Measurements from ENCODE around the gene VKORC1.

VKORC1 gene

DNA sequence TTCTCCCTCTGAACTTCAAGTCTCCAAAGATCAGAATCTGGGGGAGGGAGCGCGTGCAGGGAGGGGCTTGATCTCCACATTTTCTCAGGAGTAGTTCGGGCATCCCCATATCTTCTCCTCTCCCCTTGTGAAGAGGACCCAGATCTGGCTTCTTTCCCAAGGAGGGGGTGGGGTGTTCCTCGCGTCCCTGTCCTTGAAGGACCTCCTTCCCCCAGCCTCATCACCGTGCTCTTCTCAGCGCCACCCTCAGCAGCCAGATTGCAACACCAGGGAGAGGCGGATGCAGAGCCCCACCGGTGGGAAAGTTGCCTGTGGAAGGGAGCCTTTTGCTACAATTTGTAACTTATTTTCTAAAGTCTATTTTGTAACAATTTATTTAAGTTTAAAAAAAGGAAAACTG is 11.5 kb downstream of the VKORC1 start:
- Histone ChIP-seq H3K27me3 (ENCODE audit: control insufficient read depth in 1 of 2, insufficient read depth in 2 of 2, low read length in 2 of 2) (no peaks in the 10 kb centered on the region), H3K9me3 (ENCODE audit: control insufficient read depth in 1 of 2, low read length in 2 of 2) (no peaks in the 10 kb centered on the region), H3K4me3 (ENCODE audit: low read depth in 1 of 2, low read length in 2 of 2) (no peak overlapping the region), H3K4me1 (ENCODE audit: control insufficient read depth in 1 of 2, insufficient read depth in 2 of 2, low read length in 2 of 2) (peaks cover 0 to 4% of the 10 kb centered on the region in 2 donors), H3K9ac (ENCODE audit: low read depth in 1 of 2, low read length in 2 of 2) (no peak overlapping the region), H3K36me3 (ENCODE audit: control insufficient read depth in 1 of 2, insufficient read depth in 2 of 2, low read length in 2 of 2) (peaks cover 22 to 63% of the 10 kb centered on the region in 2 donors), H3K27ac (ENCODE audit: low read depth, low read length) (no peak overlapping the region)

DNA sequence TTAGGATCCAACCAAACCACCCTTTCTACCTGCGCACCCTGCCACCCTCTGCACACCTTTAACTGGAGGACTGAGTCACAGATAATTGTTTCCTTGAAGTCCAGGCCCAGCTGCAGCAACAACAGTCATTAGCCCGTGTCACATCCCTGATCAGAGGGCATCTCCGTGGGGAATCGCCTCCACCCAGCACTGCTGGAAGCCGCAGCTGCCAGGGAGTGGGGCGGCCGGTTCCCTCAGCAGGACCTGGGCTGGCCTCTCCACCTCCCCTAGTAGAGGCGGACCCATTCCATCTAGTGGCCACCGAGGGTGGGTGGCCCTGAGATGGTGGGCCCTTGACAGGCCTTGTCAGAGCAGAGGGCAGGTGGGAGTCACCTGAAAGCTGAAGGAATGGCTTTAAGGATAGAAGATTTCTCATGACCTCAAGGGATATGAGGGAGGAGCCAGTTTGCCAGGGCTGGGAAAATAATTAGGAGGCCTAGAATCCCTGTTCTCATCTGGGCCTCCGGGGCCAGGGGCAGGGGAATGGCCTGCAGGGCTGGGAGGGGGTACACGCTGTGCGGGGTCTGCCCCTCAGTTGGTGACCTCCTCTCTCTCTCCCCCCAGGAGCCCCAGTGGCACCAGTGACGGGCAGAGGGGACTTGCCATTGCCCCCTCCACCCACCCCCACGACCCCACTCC is 12.1 kb downstream of the VKORC1 start:
- Histone ChIP-seq H3K27ac (ENCODE audit: low read depth, low read length) (no peak overlapping the region), H3K4me3 (ENCODE audit: low read depth in 1 of 2, low read length in 2 of 2) (no peak overlapping the region), H3K9ac (ENCODE audit: low read depth in 1 of 2, low read length in 2 of 2) (no peak overlapping the region), H3K4me1 (ENCODE audit: control insufficient read depth in 1 of 2, insufficient read depth in 2 of 2, low read length in 2 of 2) (peaks cover 0 to 4% of the 10 kb centered on the region in 2 donors), H3K9me3 (ENCODE audit: control insufficient read depth in 1 of 2, low read length in 2 of 2) (no peaks in the 10 kb centered on the region), H3K36me3 (ENCODE audit: control insufficient read depth in 1 of 2, insufficient read depth in 2 of 2, low read length in 2 of 2) (peaks cover 28 to 69% of the 10 kb centered on the region in 2 donors), H3K27me3 (ENCODE audit: control insufficient read depth in 1 of 2, insufficient read depth in 2 of 2, low read length in 2 of 2) (no peaks in the 10 kb centered on the region)

DNA sequence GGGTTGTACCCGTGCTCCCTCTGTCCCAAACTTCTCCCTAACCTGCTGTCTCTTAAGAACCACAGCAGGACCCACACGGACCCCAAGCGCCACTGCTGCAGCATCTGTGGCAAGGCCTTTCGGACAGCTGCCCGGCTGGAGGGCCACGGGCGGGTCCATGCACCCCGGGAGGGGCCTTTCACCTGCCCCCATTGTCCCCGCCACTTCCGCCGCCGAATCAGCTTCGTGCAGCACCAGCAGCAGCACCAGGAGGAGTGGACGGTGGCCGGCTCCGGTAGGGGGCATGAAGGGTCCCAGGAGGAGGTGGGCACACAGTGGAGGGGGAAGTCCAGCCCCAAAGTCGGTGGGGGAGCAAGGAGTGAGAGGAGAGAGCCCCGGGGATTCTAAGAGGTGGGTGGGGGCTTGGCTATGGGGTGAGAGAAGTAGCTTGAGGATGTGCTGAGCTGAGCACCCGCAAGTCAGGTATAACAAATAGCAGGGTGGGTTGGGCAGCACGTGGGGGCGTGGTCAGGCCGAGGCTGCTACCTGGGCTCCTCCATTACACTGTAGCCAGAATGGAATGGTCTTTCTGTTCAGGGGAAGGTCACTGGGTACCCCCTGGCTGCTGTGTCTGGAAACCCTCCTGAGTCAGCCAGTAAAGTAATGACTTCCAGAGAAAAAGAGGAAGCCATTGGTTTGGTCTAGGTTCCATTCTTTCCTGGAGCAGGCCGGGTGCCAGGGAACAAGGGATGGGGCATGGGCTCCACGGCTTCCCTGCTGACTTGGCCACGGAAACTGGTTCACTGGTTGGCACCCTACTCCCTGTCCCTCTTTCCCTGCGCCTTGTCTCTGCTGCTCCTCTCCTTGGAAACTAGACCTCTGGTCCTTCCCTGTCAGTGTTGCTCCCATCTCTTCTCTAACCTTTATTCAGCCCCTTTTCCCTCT is 12.9 kb downstream of the VKORC1 start:
- H3K27ac ChIP-seq (ENCODE audit: low read depth, low read length) = no peak overlapping the region
- peaks cover 34 to 77% of the 10 kb centered on the region in 2 donors for H3K36me3 ChIP-seq (ENCODE audit: control insufficient read depth in 1 of 2, insufficient read depth in 2 of 2, low read length in 2 of 2)
- no peaks in the 10 kb centered on the region for H3K9me3 ChIP-seq (ENCODE audit: control insufficient read depth in 1 of 2, low read length in 2 of 2)
- peaks cover 0 to 4% of the 10 kb centered on the region in 2 donors for H3K4me1 ChIP-seq (ENCODE audit: control insufficient read depth in 1 of 2, insufficient read depth in 2 of 2, low read length in 2 of 2)
- H3K27me3 ChIP-seq (ENCODE audit: control insufficient read depth in 1 of 2, insufficient read depth in 2 of 2, low read length in 2 of 2) = no peaks in the 10 kb centered on the region
- no peak overlapping the region for H3K4me3 ChIP-seq (ENCODE audit: low read depth in 1 of 2, low read length in 2 of 2)
- H3K9ac ChIP-seq (ENCODE audit: low read depth in 1 of 2, low read length in 2 of 2) = no peak overlapping the region

DNA sequence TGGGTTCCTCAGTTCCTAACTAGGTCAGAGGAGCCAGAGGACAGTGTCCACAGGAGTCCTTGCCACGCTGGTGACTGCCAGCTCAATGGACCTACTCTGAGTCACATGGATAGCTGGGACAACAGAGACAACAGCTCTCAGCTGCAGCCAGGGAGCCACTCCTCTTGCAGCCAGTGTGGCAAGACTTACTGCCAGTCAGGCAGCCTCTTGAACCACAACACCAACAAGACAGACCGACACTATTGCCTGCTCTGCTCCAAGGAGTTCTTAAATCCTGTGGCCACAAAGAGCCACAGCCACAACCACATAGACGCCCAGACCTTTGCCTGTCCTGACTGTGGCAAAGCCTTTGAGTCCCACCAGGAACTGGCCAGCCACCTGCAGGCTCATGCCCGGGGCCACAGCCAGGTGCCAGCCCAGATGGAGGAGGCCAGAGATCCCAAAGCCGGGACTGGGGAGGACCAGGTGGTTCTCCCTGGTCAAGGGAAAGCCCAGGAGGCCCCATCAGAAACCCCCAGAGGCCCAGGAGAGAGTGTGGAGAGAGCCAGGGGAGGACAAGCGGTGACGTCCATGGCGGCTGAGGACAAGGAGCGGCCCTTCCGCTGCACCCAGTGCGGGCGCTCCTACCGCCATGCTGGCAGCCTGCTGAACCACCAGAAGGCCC is 13.7 kb downstream of the VKORC1 start:
- H3K9me3 ChIP-seq (ENCODE audit: control insufficient read depth in 1 of 2, low read length in 2 of 2) = no peaks in the 10 kb centered on the region
- H3K4me1 ChIP-seq (ENCODE audit: control insufficient read depth in 1 of 2, insufficient read depth in 2 of 2, low read length in 2 of 2) = peaks cover 0 to 4% of the 10 kb centered on the region in 2 donors
- H3K4me3 ChIP-seq (ENCODE audit: low read depth in 1 of 2, low read length in 2 of 2) = no peak overlapping the region
- no peak overlapping the region for H3K9ac ChIP-seq (ENCODE audit: low read depth in 1 of 2, low read length in 2 of 2)
- H3K27ac ChIP-seq (ENCODE audit: low read depth, low read length) = no peak overlapping the region
- H3K36me3 ChIP-seq (ENCODE audit: control insufficient read depth in 1 of 2, insufficient read depth in 2 of 2, low read length in 2 of 2) = peaks cover 42 to 82% of the 10 kb centered on the region in 2 donors
- no peaks in the 10 kb centered on the region for H3K27me3 ChIP-seq (ENCODE audit: control insufficient read depth in 1 of 2, insufficient read depth in 2 of 2, low read length in 2 of 2)

DNA sequence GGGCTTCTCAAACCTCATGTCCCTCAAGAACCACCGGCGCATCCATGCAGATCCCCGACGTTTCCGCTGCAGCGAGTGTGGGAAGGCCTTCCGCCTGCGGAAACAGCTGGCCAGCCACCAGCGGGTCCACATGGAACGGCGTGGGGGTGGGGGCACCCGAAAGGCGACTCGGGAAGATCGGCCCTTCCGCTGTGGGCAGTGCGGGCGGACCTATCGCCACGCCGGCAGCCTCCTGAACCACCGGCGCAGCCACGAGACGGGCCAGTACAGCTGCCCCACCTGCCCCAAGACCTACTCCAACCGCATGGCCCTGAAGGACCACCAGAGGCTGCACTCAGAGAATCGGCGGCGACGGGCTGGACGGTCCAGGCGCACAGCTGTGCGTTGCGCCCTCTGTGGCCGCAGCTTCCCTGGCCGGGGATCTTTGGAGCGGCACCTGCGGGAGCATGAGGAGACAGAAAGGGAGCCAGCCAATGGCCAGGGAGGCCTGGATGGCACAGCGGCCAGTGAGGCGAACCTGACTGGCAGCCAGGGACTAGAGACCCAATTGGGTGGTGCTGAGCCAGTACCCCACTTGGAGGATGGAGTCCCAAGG is 14.5 kb downstream of the VKORC1 start:
- no peaks in the 10 kb centered on the region for H3K27me3 ChIP-seq (ENCODE audit: control insufficient read depth in 1 of 2, insufficient read depth in 2 of 2, low read length in 2 of 2)
- no peaks in the 10 kb centered on the region for H3K9me3 ChIP-seq (ENCODE audit: control insufficient read depth in 1 of 2, low read length in 2 of 2)
- H3K36me3 ChIP-seq (ENCODE audit: control insufficient read depth in 1 of 2, insufficient read depth in 2 of 2, low read length in 2 of 2) = peaks cover 42 to 80% of the 10 kb centered on the region in 2 donors
- H3K4me1 ChIP-seq (ENCODE audit: control insufficient read depth in 1 of 2, insufficient read depth in 2 of 2, low read length in 2 of 2) = peaks cover 1 to 8% of the 10 kb centered on the region in 2 donors
- H3K9ac ChIP-seq (ENCODE audit: low read depth in 1 of 2, low read length in 2 of 2) = no peak overlapping the region
- no peak overlapping the region for H3K27ac ChIP-seq (ENCODE audit: low read depth, low read length)
- H3K4me3 ChIP-seq (ENCODE audit: low read depth in 1 of 2, low read length in 2 of 2) = no peak overlapping the region

DNA sequence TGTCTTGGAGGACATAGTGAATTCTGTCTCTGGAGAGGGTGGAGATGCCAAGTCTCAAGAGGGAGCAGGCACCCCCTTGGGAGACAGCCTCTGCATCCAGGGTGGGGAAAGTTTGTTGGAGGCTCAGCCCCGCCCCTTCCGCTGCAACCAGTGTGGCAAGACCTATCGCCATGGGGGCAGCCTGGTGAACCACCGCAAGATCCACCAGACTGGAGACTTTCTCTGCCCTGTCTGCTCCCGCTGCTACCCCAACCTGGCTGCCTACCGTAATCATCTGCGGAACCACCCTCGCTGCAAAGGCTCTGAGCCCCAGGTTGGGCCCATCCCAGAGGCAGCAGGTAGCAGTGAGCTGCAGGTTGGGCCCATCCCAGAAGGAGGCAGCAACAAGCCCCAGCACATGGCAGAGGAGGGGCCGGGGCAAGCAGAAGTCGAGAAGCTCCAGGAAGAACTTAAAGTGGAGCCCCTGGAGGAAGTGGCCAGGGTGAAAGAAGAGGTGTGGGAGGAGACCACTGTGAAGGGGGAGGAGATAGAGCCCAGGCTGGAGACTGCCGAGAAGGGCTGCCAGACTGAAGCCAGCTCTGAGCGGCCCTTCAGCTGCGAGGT is 15.2 kb downstream of the VKORC1 start:
- H3K27me3 ChIP-seq (ENCODE audit: control insufficient read depth in 1 of 2, insufficient read depth in 2 of 2, low read length in 2 of 2) = no peaks in the 10 kb centered on the region
- peaks cover 6 to 14% of the 10 kb centered on the region in 2 donors for H3K4me1 ChIP-seq (ENCODE audit: control insufficient read depth in 1 of 2, insufficient read depth in 2 of 2, low read length in 2 of 2)
- peaks cover 42 to 77% of the 10 kb centered on the region in 2 donors for H3K36me3 ChIP-seq (ENCODE audit: control insufficient read depth in 1 of 2, insufficient read depth in 2 of 2, low read length in 2 of 2)
- no peak overlapping the region for H3K4me3 ChIP-seq (ENCODE audit: low read depth in 1 of 2, low read length in 2 of 2)
- H3K27ac ChIP-seq (ENCODE audit: low read depth, low read length) = no peak overlapping the region
- H3K9me3 ChIP-seq (ENCODE audit: control insufficient read depth in 1 of 2, low read length in 2 of 2) = no peaks in the 10 kb centered on the region
- H3K9ac ChIP-seq (ENCODE audit: low read depth in 1 of 2, low read length in 2 of 2) = no peak overlapping the region

DNA sequence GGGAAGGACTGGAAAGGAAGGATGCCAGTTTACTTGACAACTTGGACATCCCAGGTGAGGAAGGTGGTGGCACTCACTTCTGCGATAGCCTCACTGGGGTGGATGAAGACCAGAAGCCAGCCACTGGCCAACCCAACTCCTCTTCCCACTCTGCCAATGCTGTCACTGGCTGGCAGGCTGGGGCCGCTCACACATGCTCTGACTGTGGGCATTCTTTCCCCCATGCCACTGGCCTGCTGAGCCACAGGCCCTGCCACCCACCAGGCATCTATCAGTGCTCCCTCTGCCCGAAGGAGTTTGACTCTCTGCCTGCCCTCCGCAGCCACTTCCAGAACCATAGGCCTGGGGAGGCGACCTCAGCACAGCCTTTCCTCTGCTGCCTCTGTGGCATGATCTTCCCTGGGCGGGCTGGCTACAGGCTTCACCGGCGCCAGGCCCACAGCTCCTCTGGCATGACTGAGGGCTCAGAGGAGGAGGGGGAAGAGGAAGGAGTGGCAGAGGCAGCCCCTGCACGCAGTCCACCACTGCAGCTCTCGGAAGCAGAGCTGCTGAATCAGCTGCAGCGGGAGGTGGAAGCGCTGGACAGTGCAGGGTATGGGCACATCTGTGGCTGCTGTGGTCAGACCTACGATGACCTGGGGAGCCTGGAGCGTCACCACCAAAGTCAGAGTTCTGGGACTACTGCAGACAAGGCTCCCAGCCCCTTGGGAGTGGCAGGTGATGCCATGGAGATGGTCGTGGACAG is 15.8 kb downstream of the VKORC1 start:
- H3K27me3 ChIP-seq (ENCODE audit: control insufficient read depth in 1 of 2, insufficient read depth in 2 of 2, low read length in 2 of 2) = no peaks in the 10 kb centered on the region

DNA sequence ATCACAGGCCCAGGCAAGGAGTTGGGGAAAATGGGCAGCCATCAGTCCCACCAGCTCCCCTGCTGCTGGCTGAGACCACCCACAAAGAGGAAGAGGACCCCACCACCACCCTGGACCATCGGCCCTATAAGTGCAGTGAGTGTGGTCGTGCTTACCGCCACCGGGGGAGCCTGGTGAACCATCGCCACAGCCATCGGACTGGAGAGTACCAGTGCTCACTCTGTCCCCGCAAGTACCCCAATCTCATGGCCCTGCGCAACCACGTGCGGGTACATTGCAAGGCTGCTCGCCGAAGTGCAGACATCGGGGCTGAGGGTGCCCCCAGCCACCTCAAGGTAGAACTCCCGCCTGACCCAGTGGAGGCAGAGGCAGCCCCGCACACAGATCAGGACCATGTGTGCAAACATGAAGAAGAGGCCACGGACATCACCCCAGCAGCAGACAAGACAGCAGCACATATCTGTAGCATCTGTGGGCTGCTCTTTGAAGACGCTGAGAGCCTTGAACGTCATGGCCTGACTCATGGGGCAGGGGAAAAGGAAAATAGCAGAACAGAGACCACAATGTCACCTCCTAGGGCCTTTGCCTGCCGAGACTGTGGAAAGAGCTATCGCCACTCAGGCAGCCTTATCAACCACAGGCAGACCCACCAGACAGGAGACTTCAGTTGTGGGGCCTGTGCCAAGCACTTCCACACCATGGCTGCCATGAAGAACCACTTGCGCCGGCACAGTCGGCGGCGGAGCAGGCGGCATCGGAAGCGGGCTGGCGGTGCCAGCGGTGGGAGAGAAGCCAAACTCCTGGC is 16.8 kb downstream of the VKORC1 start:
- no peak overlapping the region for H3K4me3 ChIP-seq (ENCODE audit: low read depth in 1 of 2, low read length in 2 of 2)
- no peak overlapping the region for H3K27ac ChIP-seq (ENCODE audit: low read depth, low read length)
- H3K36me3 ChIP-seq (ENCODE audit: control insufficient read depth in 1 of 2, insufficient read depth in 2 of 2, low read length in 2 of 2) = peaks cover 38 to 62% of the 10 kb centered on the region in 2 donors
- H3K9ac ChIP-seq (ENCODE audit: low read depth in 1 of 2, low read length in 2 of 2) = no peak overlapping the region
- no peaks in the 10 kb centered on the region for H3K27me3 ChIP-seq (ENCODE audit: control insufficient read depth in 1 of 2, insufficient read depth in 2 of 2, low read length in 2 of 2)
- no peaks in the 10 kb centered on the region for H3K9me3 ChIP-seq (ENCODE audit: control insufficient read depth in 1 of 2, low read length in 2 of 2)
- peaks cover 6 to 15% of the 10 kb centered on the region in 2 donors for H3K4me1 ChIP-seq (ENCODE audit: control insufficient read depth in 1 of 2, insufficient read depth in 2 of 2, low read length in 2 of 2)

More for the DNA sequence above, 15.8 kb downstream of the VKORC1 start:
- H3K4me3 ChIP-seq (ENCODE audit: low read depth in 1 of 2, low read length in 2 of 2) = no peak overlapping the region
- no peak overlapping the region for H3K9ac ChIP-seq (ENCODE audit: low read depth in 1 of 2, low read length in 2 of 2)
- no peak overlapping the region for H3K27ac ChIP-seq (ENCODE audit: low read depth, low read length)
- peaks cover 42 to 71% of the 10 kb centered on the region in 2 donors for H3K36me3 ChIP-seq (ENCODE audit: control insufficient read depth in 1 of 2, insufficient read depth in 2 of 2, low read length in 2 of 2)
- peaks cover 6 to 14% of the 10 kb centered on the region in 2 donors for H3K4me1 ChIP-seq (ENCODE audit: control insufficient read depth in 1 of 2, insufficient read depth in 2 of 2, low read length in 2 of 2)
- no peaks in the 10 kb centered on the region for H3K9me3 ChIP-seq (ENCODE audit: control insufficient read depth in 1 of 2, low read length in 2 of 2)
